NCI-H1092 (cell line): ENCODE measurements around the gene PAWR.
"Not testable (repeated sequence)": the region's sequence is repeated elsewhere in the genome, so short reads cannot be mapped to it uniquely, and the experiment has no call there.

Source experiments
- DNase-seq: peaks from one replicate; lab custom pipeline; 2025; lab: John Stamatoyannopoulos, UW

PAWR gene

GRCh38 chr12:79645235-79645630 lies 45.5 kb downstream of the PAWR start:
- DNase-seq: no peak

- DNase-seq: no peak
Measured at GRCh38 chr12:79644274-79645234, 46.2 kb downstream of the PAWR start.

GRCh38 chr12:79643821-79644220 lies 46.9 kb downstream of the PAWR start:
- no peak for DNase-seq

- no peak for DNase-seq
Measured at GRCh38 chr12:79638490-79638889, 52.3 kb downstream of the PAWR start.

GRCh38 chr12:79637093-79637492 lies 53.7 kb downstream of the PAWR start:
- no peak for DNase-seq

GRCh38 chr12:79635676-79636075 lies 55.1 kb downstream of the PAWR start:
- DNase-seq: no peak

- DNase-seq: no peak
Measured at GRCh38 chr12:79634957-79635471, 55.8 kb downstream of the PAWR start.

- DNase-seq: no peak
Measured at GRCh38 chr12:79629561-79629960, 61.2 kb downstream of the PAWR start.

- DNase-seq: not testable (repeated sequence)
Measured at GRCh38 chr12:79626735-79627134, 64.0 kb downstream of the PAWR start.

GRCh38 chr12:79624378-79624777 lies 66.4 kb downstream of the PAWR start:
- DNase-seq: no peak

- no peak for DNase-seq
Measured at GRCh38 chr12:79619872-79620562, 70.7 kb downstream of the PAWR start.

- no peak for DNase-seq
Measured at GRCh38 chr12:79618848-79619404, 71.8 kb downstream of the PAWR start.

- no peak for DNase-seq
Measured at GRCh38 chr12:79617696-79618095, 73.1 kb downstream of the PAWR start.

GRCh38 chr12:79615596-79616560 lies 74.9 kb downstream of the PAWR start:
- no peak for DNase-seq

- DNase-seq: no peak
Measured at GRCh38 chr12:79614730-79615129, 76.0 kb downstream of the PAWR start.

GRCh38 chr12:79601908-79602307 lies 88.9 kb downstream of the PAWR start:
- DNase-seq: no peak

GRCh38 chr12:79597910-79598309 lies 92.9 kb downstream of the PAWR start:
- DNase-seq: no peak

- DNase-seq: no peak
Measured at GRCh38 chr12:79596719-79597350, 93.9 kb downstream of the PAWR start.

- DNase-seq: no peak
Measured at GRCh38 chr12:79595273-79595672, 95.5 kb downstream of the PAWR start.

- DNase-seq: no peak
Measured at GRCh38 chr12:79592865-79593264, 97.9 kb downstream of the PAWR start.

GRCh38 chr12:79591988-79592387 lies 98.8 kb downstream of the PAWR start:
- DNase-seq: no peak
